Keratinocyte (primary cell): ENCODE data around the gene XAB2. TPM values are rescaled to one million over a fixed set of nuclear protein-coding genes. Genes with fewer than 3 reads are reported as not detected.

ENCODE experiments used
- DNase-seq: peaks from one replicate; pipeline ENCODE4 v3.0.0-alpha.2; 2011; ENCODE audit warnings: low read depth, missing footprints, low spot score
- FAIRE-seq: peaks from 2 replicates; lab custom pipeline; 2011; peaks lifted over from hg19 to GRCh38; lab: Jason Lieb, UNC
- H2AFZ ChIP-seq: 2 replicates; pipeline ENCODE4 v1.6.0; 2012; ENCODE audit warnings: low read length, control low read depth, inconsistent platforms; ENCODE audit not compliant: control insufficient read depth
- H3K27ac ChIP-seq: 2 replicates; pipeline ENCODE4 v1.5.1; 2011; ENCODE audit warnings: low read length; ENCODE audit not compliant: control insufficient read depth, insufficient read depth
- H3K27me3 ChIP-seq: 3 replicates; pipeline ENCODE4 v1.6.0; 2011; ENCODE audit warnings: low read length; ENCODE audit not compliant: control insufficient read depth, insufficient read depth; ENCODE audit errors: extremely low read depth
- H3K36me3 ChIP-seq, 2 experiments: 2 replicates in 1 of 2; 3 replicates in 1 of 2; pipeline ENCODE4 v1.5.1; 2011; ENCODE audit warnings: low read length in 2 of 2, mild to moderate bottlenecking in 1 of 2; ENCODE audit not compliant: control insufficient read depth in 2 of 2, insufficient read depth in 2 of 2; ENCODE audit errors: extremely low read depth in 1 of 2
- H3K4me1 ChIP-seq: 3 replicates; pipeline ENCODE4 v1.5.1; 2011; ENCODE audit warnings: low read length; ENCODE audit not compliant: control insufficient read depth, insufficient read depth; ENCODE audit errors: extremely low read depth
- H3K4me2 ChIP-seq: 3 replicates; pipeline ENCODE4 v1.6.0; 2011; ENCODE audit warnings: low read depth, low read length; ENCODE audit not compliant: control insufficient read depth, insufficient read depth; ENCODE audit errors: extremely low read depth
- H3K4me3 ChIP-seq, 3 experiments: fragments of 200-600 bp in 1 of 3; sonication (generic) in 1 of 3; 2 replicates in 2 of 3; 3 replicates in 1 of 3; pipeline ENCODE4 v1.5.1; 2011 to 2016; ENCODE audit warnings: low read length in 3 of 3, mild to moderate bottlenecking in 3 of 3, control low read depth in 2 of 3, inconsistent platforms in 1 of 3, low read depth in 1 of 3, mixed read lengths in 1 of 3, mixed run types in 1 of 3, moderate library complexity in 1 of 3; ENCODE audit not compliant: control insufficient read depth in 2 of 3, insufficient read depth in 2 of 3; ENCODE audit errors: extremely low read depth in 1 of 3
- H3K79me2 ChIP-seq: 2 replicates; pipeline ENCODE4 v1.6.0; 2012; ENCODE audit warnings: low read length; ENCODE audit not compliant: control insufficient read depth, insufficient read depth
- H3K9ac ChIP-seq: 3 replicates; pipeline ENCODE4 v1.6.0; 2011; ENCODE audit warnings: low read length; ENCODE audit not compliant: control insufficient read depth, insufficient read depth; ENCODE audit errors: extremely low read depth
- H3K9me1 ChIP-seq: 3 replicates; pipeline ENCODE4 v1.6.0; 2011; ENCODE audit warnings: low read length; ENCODE audit not compliant: control insufficient read depth, insufficient read depth; ENCODE audit errors: extremely low read depth
- H3K9me3 ChIP-seq: 2 replicates; pipeline ENCODE4 v1.5.1; 2012; ENCODE audit warnings: low read depth, low read length; ENCODE audit not compliant: control insufficient read depth
- H4K20me1 ChIP-seq: 3 replicates; pipeline ENCODE4 v1.6.0; 2011; ENCODE audit warnings: low read length; ENCODE audit not compliant: control insufficient read depth, insufficient read depth; ENCODE audit errors: extremely low read depth
- EZH2 ChIP-seq: IDR thresholded peaks from one replicate; pipeline ENCODE4 v1.6.1; 2012; ENCODE audit warnings: inconsistent platforms, mild to moderate bottlenecking, low read length, moderate library complexity
- dilution Hi-C: fragments of 300-500 bp; cut with MboI; formaldehyde crosslinking; loops from one replicate; pipeline ENCODE4 v1.7.0; 2020; ENCODE audit warnings: low sequenced_read_pairs; ENCODE audit not compliant: extremely low pct_ligation_motif_present
- polyA plus RNA-seq, 5 experiments: library from polyadenylated mRNA; depleted of rRNA in 3 of 5; stranded (reverse) in 3 of 5; stranded (forward) in 1 of 5; unstranded in 1 of 5; fragments of >200 nt; gene quantifications; 1 replicate in 1 of 5; 2 replicates in 3 of 5; 3 replicates in 1 of 5; pipeline versions ENCODE4 v1.2.1 to v1.2.3, GENCODE V29; 2011 to 2012; ENCODE audit warnings: missing spikeins in 2 of 5, low read depth in 1 of 5, low replicate concordance in 1 of 5
- TF ChIP-seq, protein P1 (sequence below), 3 experiments: IDR thresholded peaks in 1 of 3; conservative IDR thresholded peaks in 1 of 3; optimal IDR thresholded peaks in 1 of 3; 2 replicates in 2 of 3; 3 replicates in 1 of 3; pipeline versions ENCODE3 to v1.5.1; 2011; ENCODE audit warnings: low read length in 3 of 3, mild to moderate bottlenecking in 3 of 3, moderate library complexity in 2 of 3, control low read depth in 1 of 3, inconsistent platforms in 1 of 3; ENCODE audit not compliant: insufficient read depth in 2 of 3; ENCODE audit errors: extremely low read depth in 1 of 3

XAB2 gene
- polyA plus RNA-seq, 1 donor (not counting 4 experiments of a cell fraction or from before 2014, with no cell fraction given) = 15.6 TPM

DNA sequence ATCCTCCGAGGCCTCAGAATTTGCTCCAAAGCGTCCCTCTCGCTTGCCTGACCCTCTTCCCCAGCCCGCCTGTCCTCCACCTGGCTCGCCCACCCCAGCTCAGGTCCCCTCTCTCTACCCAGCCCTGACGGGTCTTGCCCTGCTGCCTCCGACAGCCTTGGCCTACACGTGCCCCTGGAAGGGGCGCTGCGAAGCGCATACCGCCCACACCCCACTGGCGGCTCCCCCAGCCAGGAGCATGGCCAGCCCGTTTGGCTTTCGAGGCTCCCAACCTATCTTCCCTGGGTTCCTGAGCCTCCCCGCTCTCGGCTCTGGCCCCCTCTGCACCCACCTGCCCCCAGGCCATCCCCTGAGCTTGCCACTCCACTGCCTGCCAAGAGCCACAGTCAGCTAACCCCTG is 4.5 kb downstream of the XAB2 start:
- H3K9ac ChIP-seq = no peak overlapping the region
- FAIRE-seq (no peak), DNase-seq (no peak)
- H3K27ac ChIP-seq = no peak overlapping the region
- peaks cover 10% of the 10 kb centered on the region for H3K4me1 ChIP-seq
- dilution Hi-C loops = no loop called here
- H3K36me3 ChIP-seq = peaks cover 19 to 22% of the 10 kb centered on the region in 2 experiments
- TF ChIP-seq, protein P1, sequence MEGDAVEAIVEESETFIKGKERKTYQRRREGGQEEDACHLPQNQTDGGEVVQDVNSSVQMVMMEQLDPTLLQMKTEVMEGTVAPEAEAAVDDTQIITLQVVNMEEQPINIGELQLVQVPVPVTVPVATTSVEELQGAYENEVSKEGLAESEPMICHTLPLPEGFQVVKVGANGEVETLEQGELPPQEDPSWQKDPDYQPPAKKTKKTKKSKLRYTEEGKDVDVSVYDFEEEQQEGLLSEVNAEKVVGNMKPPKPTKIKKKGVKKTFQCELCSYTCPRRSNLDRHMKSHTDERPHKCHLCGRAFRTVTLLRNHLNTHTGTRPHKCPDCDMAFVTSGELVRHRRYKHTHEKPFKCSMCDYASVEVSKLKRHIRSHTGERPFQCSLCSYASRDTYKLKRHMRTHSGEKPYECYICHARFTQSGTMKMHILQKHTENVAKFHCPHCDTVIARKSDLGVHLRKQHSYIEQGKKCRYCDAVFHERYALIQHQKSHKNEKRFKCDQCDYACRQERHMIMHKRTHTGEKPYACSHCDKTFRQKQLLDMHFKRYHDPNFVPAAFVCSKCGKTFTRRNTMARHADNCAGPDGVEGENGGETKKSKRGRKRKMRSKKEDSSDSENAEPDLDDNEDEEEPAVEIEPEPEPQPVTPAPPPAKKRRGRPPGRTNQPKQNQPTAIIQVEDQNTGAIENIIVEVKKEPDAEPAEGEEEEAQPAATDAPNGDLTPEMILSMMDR (optimal IDR thresholded peaks at IDR 0.05 in 1 of 3, IDR thresholded peaks at IDR 0.05 in 1 of 3, conservative IDR thresholded peaks at IDR 0.05 in 1 of 3; ENCODE audit: extremely low read depth in 1 of 3, insufficient read depth in 2 of 3, low read length in 3 of 3) = no peak
- no peak for TF ChIP-seq EZH2
- no peaks in the 10 kb centered on the region for H4K20me1 ChIP-seq
- H3K79me2 ChIP-seq = peaks cover 40% of the 10 kb centered on the region
- H3K9me1 ChIP-seq = no peaks in the 10 kb centered on the region
- no peaks in the 10 kb centered on the region for H3K27me3 ChIP-seq
- no peaks in the 10 kb centered on the region for H3K9me3 ChIP-seq
- no peak overlapping the region for H2AFZ ChIP-seq
- H3K4me3 ChIP-seq = no peak overlapping the region
- no peak overlapping the region for H3K4me2 ChIP-seq

- H3K36me3 ChIP-seq = peaks cover 19 to 22% of the 10 kb centered on the region in 2 experiments
These were observed 5.4 kb downstream of the XAB2 start for GRCh38 chr19:7623725-7624603.

More at GRCh38 chr19:7623725-7624603, 5.4 kb downstream of the XAB2 start:
- no peak overlapping the region for H3K9ac ChIP-seq
- H3K27ac ChIP-seq = no peak overlapping the region
- TF ChIP-seq, protein P1 (optimal IDR thresholded peaks at IDR 0.05 in 1 of 3, IDR thresholded peaks at IDR 0.05 in 1 of 3, conservative IDR thresholded peaks at IDR 0.05 in 1 of 3; ENCODE audit: extremely low read depth in 1 of 3, insufficient read depth in 2 of 3, low read length in 3 of 3) = no peak
- no peak for TF ChIP-seq EZH2
- H4K20me1 ChIP-seq = no peaks in the 10 kb centered on the region
- H2AFZ ChIP-seq = no peak overlapping the region
- H3K27me3 ChIP-seq = no peaks in the 10 kb centered on the region
- H3K9me1 ChIP-seq = no peaks in the 10 kb centered on the region
- dilution Hi-C loops = no loop called here
- H3K4me1 ChIP-seq = peaks cover 10% of the 10 kb centered on the region
- peaks cover 34% of the 10 kb centered on the region for H3K79me2 ChIP-seq
- H3K4me3 ChIP-seq = no peak overlapping the region
- FAIRE-seq = no peak
- no peak for DNase-seq
- H3K4me2 ChIP-seq = no peak overlapping the region
- H3K9me3 ChIP-seq = no peaks in the 10 kb centered on the region
